Hepatocyte (in vitro differentiated cells): ENCODE measurements around the gene CCDC40. TPM values are rescaled to one million over a fixed set of nuclear protein-coding genes. Genes with fewer than 3 reads are reported as not detected.

Experiments
- DNase-seq: peaks from one replicate; pipeline ENCODE4 v3.0.0-alpha.2; 2016; ENCODE audit warnings: low spot score
- H2AFZ ChIP-seq: fragments of 200-600 bp; sonication (generic); 2 replicates; pipeline ENCODE4 v1.6.0; 2016; ENCODE audit warnings: antibody characterized with exemption, mild to moderate bottlenecking
- H3K27ac ChIP-seq: fragments of 200-600 bp; sonication (generic); 2 replicates; pipeline ENCODE4 v1.5.1; 2016; ENCODE audit warnings: mild to moderate bottlenecking
- H3K27me3 ChIP-seq: fragments of 200-600 bp; sonication (generic); 2 replicates; pipeline ENCODE4 v1.6.1; 2016
- H3K36me3 ChIP-seq: fragments of 200-600 bp; sonication (generic); replicated peaks from 2 replicates; pipeline ENCODE4 v1.5.1; 2016; ENCODE audit warnings: low read depth; ENCODE audit not compliant: insufficient read depth
- H3K4me1 ChIP-seq: fragments of 200-600 bp; sonication (generic); 2 replicates; pipeline ENCODE4 v1.5.1; 2016; ENCODE audit warnings: mild to moderate bottlenecking, moderate library complexity; ENCODE audit not compliant: insufficient read depth
- H3K4me2 ChIP-seq: fragments of 200-600 bp; sonication (generic); 2 replicates; pipeline ENCODE4 v1.6.0; 2016
- H3K4me3 ChIP-seq: fragments of 200-600 bp; sonication (generic); 2 replicates; pipeline ENCODE4 v1.5.1; 2016; ENCODE audit warnings: mild to moderate bottlenecking
- H3K79me2 ChIP-seq: fragments of 200-600 bp; sonication (generic); 2 replicates; pipeline ENCODE4 v1.6.0; 2017; ENCODE audit warnings: mild to moderate bottlenecking
- H3K9me2 ChIP-seq: fragments of 200-600 bp; sonication (generic); replicated peaks from 2 replicates; pipeline ENCODE4 v1.6.0; 2017; ENCODE audit warnings: mild to moderate bottlenecking; ENCODE audit not compliant: insufficient read depth
- H3K9me3 ChIP-seq: fragments of 200-600 bp; sonication (generic); 2 replicates; pipeline ENCODE4 v1.5.1; 2016; ENCODE audit warnings: low read depth, mild to moderate bottlenecking
- H4K20me1 ChIP-seq: fragments of 200-600 bp; sonication (generic); 2 replicates; pipeline ENCODE4 v1.6.0; 2016; ENCODE audit warnings: mild to moderate bottlenecking; ENCODE audit not compliant: insufficient read depth, poor library complexity, severe bottlenecking
- CTCF ChIP-seq: fragments of 200-600 bp; sonication (generic); IDR thresholded peaks from 2 replicates; pipeline ENCODE4 v1.5.1; 2016; ENCODE audit warnings: antibody characterized with exemption, mild to moderate bottlenecking; ENCODE audit not compliant: poor library complexity
- EZH2 ChIP-seq: fragments of 200-600 bp; sonication (generic); IDR thresholded peaks from 2 replicates; pipeline ENCODE4 v1.6.1; 2016; ENCODE audit warnings: antibody characterized with exemption, mild to moderate bottlenecking, borderline replicate concordance
- EZH2phosphoT487 ChIP-seq: fragments of 200-600 bp; sonication (generic); IDR thresholded peaks from one replicate; pipeline ENCODE4 v1.6.1; 2018; ENCODE audit warnings: antibody characterized with exemption, mild to moderate bottlenecking, low read depth, moderate library complexity; ENCODE audit not compliant: unreplicated experiment, severe bottlenecking
- WGBS: methylation state at CpG from one replicate; pipeline ENCODE4 v1.1.6; 2016; ENCODE audit warnings: low lambda C conversion rate; ENCODE audit errors: missing lambda C conversion rate; 5-methylcytosine and 5-hydroxymethylcytosine counted together
- polyA plus RNA-seq: library from polyadenylated mRNA; unstranded; fragments of >200 nt; fragmentation: Nextera tagmentation; extraction: Ambion mirVana; gene quantifications from 2 replicates; pipeline ENCODE4 v1.2.1, GENCODE V29; 2016
- total RNA-seq: library from RNA; depleted of rRNA; stranded (reverse); fragments of >200 nt; gene quantifications from 2 replicates; pipeline ENCODE4 v1.2.3, GENCODE V29; 2014

Gene CCDC40
- total RNA-seq: 2.2 and 3.0 TPM in 2 replicates
- polyA plus RNA-seq: 4.7 and 7.6 TPM in 2 replicates

DNA sequence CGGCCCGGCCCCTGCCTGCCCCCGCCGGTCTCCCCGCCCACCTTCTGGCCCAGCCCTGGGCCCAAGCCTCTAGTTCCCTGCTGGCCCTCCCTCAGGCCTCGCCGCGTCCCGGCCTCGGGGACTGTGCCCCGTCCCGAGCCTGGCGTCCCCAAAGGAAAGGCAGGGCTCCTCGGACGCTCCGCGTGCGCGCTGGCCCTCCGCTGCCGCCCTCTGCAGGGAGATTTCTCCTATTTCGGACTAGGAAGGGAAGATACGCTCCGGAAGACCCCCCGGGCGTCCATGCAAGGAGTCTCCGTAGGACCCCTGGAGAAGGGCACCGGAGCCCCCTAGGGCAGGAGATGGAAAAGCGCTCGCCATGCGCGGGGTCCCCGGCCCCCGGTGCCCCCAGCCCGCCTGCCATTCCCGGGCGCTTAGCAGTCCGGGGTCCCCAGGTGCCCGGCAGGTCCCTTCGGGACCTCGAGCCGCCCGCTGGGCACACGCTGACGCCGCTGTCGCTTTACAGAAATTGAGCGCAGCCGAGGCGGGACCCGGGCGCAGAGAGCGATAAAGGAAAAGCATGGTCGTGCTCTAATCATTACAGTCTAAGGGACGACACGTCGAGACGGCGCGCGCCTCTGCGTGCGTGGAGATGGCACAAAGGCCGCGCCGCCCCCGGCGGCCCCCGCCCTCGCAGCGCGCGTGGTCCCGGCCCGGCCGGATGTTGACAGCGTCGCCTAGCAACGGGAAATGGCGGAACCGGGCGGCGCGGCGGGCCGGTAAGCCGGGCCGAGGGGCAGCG, at the start of gene CCDC40:
Gene CCDC40, plus strand, starts transcription at position 706 of the 778 bp plus-strand sequence. Its CDS starts 21 bp downstream, at position 727.
- Histone ChIP-seq H3K9me3 (no peaks in the 10 kb centered on the region), H3K27ac (peak within 1 kb of the TSS; percentile 100), H3K4me1 (peaks cover 3% of the 10 kb centered on the region), H4K20me1 (peaks cover 27% of the 10 kb centered on the region), H3K27me3 (no peaks in the 10 kb centered on the region), H3K36me3 (no peaks in the 10 kb centered on the region), H3K79me2 (peaks cover 35% of the 10 kb centered on the region), H3K9me2 (no peaks in the 10 kb centered on the region), H3K4me2 (peak within 1 kb of the TSS; percentile 100), H2AFZ (peak within 1 kb of the TSS; percentile 99), H3K4me3 (peak within 1 kb of the TSS; percentile 90)
- WGBS: under 1% methylated on average over 81 of the region's 89 CpGs
- TF ChIP-seq EZH2: no peak
- peak; percentile 28 for TF ChIP-seq CTCF
- DNase-seq: peak; percentile 94

DNA sequence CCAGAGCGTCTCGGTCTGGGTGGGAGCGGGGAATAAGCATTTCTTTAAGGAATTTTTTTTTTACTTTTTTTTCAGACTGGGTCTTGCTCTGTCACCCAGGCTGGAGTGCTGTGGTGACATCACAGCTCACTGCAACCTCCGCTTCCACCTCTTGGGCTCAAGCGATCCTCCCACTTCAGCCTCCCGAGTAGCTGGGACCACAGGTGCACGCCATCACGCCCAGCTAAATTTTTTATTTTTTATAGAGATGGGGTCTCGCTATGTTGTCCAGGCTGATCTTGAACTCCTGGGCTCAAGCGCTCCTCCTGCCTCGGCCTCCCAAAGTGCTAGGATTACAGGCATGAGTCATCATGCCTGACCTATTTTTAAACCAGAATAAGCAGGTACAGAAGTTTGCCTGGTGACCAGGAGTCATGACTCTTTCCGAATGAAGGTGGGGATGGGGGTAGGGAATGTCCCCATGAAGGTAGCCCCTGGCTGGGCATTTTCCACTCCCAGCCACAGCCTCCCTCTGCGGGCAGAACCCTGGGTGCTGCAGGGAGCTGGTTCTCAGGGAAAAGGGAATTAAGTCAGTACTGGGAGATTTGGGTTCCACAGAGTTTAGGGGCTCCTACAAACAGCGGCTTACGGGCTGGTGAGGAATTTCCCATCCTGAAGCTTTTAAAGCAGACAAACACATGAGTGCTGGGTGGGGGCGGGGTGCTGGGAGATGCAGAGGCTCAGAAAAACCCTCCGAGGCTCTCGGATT, 49.1 kb upstream of the CCDC40 start:
- no peak overlapping the region for H3K4me3 ChIP-seq
- TF ChIP-seq EZH2phosphoT487: no peak
- no peak for TF ChIP-seq CTCF
- no peak for TF ChIP-seq EZH2
- no peaks in the 10 kb centered on the region for H3K9me3 ChIP-seq
- DNase-seq: no peak
- H4K20me1 ChIP-seq: no peaks in the 10 kb centered on the region
- no peak overlapping the region for H2AFZ ChIP-seq
- peaks cover 63% of the 10 kb centered on the region for H3K79me2 ChIP-seq
- peak overlapping the region; percentile 89 for H3K27ac ChIP-seq
- no peaks in the 10 kb centered on the region for H3K27me3 ChIP-seq
- peak overlapping the region; percentile 47 for H3K4me2 ChIP-seq
- WGBS: 80% methylated on average over 18 of the region's 18 CpGs
- peaks cover 59% of the 10 kb centered on the region for H3K4me1 ChIP-seq
- H3K9me2 ChIP-seq: no peaks in the 10 kb centered on the region
- H3K36me3 ChIP-seq: no peaks in the 10 kb centered on the region

- Histone ChIP-seq H3K4me3 (no peak overlapping the region), H2AFZ (no peak overlapping the region), H3K27me3 (no peaks in the 10 kb centered on the region), H4K20me1 (no peaks in the 10 kb centered on the region), H3K9me2 (no peaks in the 10 kb centered on the region), H3K9me3 (no peaks in the 10 kb centered on the region), H3K4me2 (peak overlapping the region; percentile 47), H3K4me1 (peaks cover 64% of the 10 kb centered on the region), H3K36me3 (no peaks in the 10 kb centered on the region), H3K79me2 (peaks cover 62% of the 10 kb centered on the region), H3K27ac (peak overlapping the region; percentile 89)
- TF ChIP-seq CTCF (no peak), EZH2 (no peak), EZH2phosphoT487 (no peak)
- no peak for DNase-seq
- 51% methylated on average over 7 of the region's 7 CpGs for WGBS
Measured at GRCh38 chr17:79987935-79988184, 48.6 kb upstream of the CCDC40 start.
